OCI-M2 (cell line): Measurements from ENCODE around the gene NFKBIL1.
"Not testable (repeated sequence)": the region's sequence is repeated elsewhere in the genome, so short reads cannot be mapped to it uniquely, and the experiment has no call there.

Source experiments
- DNase-seq: peaks from one replicate; lab custom pipeline; 2025; ENCODE audit not compliant: unreplicated experiment; lab: John Stamatoyannopoulos, UW

Gene NFKBIL1

DNA sequence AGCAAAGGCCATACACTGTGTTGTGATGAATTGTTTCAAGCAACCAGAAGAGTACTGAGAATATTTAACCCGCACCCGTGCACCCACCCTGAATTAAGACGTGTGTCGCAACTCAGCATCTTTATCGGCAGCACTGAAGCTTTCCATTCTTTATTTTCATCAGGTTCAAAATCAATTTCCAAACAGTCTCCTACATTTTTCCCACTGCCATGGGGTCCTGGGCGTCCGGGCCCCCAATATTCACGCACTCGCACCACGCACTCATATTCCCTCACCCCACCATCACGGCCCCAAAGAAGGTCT is 33.0 kb downstream of the NFKBIL1 start:
- no peak for DNase-seq

DNA sequence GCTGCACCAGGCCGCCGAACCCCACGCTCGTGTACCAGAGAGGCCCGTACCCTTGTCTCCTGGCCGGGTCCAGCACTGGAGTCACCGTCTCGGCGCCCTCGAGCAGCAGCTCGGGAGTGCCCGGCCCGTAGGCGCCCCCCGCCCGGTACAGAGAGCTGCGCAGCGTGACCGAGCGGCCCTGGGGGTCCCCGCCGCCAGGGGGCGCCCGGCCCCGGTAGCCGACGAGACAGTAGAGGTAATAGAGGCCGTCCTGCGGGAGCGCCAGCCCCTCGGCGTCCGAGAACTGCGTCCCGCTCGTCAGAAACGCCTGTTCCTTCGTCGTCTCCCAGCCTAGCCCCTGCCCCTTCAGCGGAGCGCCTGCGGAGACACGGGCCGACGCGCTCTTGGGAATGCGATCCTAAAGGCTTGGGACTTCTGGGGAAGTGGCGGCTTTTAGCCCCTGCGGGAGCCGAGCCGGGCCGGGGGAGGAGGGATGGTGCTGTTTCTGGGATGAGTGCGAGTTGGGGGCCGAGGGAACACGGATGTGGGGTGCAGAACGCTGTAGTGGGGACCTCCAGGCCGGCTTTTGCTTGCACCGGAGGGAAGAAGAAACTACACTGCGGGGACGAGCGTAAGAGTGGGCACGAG is 33.5 kb downstream of the NFKBIL1 start:
- peak; percentile 75 for DNase-seq

DNA sequence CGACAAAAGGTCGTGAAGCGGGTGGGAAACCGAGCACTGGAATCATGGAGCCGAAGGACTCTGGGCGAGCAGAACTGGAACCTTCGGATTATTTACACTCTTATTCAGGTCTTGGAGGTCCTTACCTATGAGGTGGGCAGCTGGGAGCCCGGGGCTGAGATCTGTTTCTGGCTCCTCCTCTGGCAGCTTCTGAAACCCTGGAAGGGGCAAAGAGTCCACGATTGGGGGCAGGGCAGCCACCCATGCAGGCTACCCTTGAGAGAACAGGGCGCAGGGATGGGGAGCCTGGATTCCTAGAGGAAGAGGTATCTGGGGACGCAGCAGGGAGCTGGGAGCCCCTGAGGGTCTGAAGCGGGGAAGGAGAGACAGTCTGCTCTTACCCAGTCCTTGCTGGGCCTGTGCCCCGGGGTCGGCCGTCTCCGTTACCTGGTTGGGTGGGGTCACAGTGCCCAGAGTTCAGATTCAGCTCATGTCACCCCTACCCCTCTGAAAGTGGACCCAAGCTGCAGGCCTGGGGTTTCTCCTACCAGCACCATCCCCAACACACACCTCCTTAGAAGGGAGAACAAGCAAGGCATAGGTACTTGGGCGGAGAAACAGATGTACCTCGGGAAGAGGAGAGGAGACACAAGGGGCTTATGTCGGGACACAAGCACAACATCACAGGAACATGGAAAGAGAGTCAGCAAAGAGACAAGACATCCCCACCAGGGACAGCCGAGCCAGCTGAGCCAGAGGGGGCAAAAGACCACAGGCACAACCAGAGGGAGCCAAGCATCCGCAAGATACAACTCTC is 34.2 kb downstream of the NFKBIL1 start:
- DNase-seq: no peak

DNA sequence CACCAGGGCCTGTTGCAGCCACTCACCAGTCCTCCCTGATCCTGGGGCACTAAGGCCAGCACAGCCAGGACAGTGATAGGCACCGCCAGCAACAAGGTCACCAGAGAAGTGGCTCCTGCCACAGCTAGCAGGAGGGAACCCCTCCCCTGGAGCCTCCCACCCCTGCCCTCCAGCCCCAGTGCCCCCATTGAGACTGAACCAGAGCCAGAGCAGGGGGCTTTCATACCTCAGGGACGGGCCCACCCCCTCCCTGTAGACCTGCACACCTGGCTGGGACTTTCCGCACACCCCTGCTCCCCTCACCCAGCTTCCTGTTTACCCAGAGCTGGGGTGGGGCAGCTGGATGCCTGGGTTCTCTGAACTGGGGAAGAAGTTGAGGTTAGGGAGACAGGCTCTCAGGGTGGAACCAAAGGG is 34.8 kb downstream of the NFKBIL1 start, which contains the start of gene LTB:
Gene LTB, minus strand, starts transcription at position 195 of the 414 bp plus-strand sequence. Its CDS starts 7 bp downstream, at position 188.
- DNase-seq: no peak

DNA sequence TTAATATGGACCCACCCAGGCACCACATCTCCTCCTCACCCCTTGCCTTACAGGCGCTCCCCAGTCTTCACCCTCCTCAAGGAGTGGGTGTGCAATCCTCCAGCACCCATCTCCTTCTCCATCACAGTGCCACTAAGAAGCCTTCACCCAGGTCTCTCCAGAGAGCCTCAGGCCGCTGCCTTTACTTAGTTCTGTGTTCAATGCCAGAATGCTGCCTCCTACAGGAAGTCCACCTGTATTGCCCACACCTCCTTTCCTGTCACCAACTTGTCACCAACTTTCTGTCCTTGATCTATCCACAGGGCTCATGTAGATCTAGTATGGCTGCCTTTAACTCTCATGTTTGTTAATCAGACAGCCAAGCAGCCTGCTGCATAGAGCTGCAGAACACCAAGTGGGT is 38.1 kb downstream of the NFKBIL1 start:
- no peak for DNase-seq

DNA sequence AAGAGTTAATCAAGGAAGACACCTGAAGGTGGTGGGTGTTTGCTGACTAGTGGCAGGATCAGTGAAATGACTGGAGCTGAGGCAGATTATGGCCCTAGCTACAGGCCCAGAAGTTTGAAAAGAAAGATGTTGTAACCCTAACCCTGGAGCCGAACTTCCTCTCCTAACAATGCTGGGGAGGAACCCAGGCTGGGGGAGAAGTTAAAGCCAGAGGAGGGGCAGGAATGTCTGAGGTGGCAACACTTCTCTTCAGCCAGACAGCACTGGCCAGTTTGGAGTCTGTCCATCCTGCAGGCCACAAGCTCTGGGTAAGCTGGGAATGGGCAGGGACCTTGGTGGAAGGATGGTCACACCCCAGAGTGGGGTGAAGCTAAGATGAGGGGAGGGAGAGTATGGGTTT is 38.6 kb downstream of the NFKBIL1 start, which contains the start of gene LST1:
Gene LST1, plus strand, starts transcription at position 270 of the 400 bp plus-strand sequence. CDS start 1,023 bp downstream, outside the sequence.
- no peak for DNase-seq

DNA sequence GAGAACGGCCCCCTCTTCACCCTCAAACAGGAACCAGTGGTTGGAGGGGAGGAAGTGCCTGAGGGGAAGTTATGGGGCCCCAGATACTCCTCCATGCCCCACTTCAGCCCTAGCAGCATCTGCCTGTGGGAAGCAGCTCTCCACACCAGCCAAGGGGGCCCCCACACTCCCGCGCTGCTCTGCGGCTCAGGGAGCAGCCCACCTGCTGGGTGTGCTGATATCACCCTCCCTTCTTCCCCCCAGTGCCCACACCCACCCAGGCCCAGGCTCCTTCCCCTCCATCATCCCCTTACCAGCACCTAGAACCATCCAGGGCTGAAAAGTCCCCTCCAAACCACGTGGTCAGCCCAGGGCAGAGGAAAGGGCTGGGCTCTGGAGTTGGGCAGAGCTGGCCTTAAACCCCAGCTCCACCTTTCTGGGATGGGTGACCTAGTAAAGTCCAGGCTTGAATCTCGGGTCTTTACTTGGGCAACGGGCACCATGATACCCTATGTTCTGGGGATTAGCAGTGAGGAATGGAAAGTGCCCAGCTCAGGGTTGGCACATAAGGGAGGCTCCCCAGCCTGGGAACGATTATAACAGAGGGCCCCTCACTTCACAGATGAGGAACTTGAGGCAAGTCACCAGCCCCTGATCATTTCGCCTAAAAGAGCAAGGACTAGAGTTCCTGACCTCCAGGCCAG is 39.3 kb downstream of the NFKBIL1 start:
- no peak for DNase-seq

DNA sequence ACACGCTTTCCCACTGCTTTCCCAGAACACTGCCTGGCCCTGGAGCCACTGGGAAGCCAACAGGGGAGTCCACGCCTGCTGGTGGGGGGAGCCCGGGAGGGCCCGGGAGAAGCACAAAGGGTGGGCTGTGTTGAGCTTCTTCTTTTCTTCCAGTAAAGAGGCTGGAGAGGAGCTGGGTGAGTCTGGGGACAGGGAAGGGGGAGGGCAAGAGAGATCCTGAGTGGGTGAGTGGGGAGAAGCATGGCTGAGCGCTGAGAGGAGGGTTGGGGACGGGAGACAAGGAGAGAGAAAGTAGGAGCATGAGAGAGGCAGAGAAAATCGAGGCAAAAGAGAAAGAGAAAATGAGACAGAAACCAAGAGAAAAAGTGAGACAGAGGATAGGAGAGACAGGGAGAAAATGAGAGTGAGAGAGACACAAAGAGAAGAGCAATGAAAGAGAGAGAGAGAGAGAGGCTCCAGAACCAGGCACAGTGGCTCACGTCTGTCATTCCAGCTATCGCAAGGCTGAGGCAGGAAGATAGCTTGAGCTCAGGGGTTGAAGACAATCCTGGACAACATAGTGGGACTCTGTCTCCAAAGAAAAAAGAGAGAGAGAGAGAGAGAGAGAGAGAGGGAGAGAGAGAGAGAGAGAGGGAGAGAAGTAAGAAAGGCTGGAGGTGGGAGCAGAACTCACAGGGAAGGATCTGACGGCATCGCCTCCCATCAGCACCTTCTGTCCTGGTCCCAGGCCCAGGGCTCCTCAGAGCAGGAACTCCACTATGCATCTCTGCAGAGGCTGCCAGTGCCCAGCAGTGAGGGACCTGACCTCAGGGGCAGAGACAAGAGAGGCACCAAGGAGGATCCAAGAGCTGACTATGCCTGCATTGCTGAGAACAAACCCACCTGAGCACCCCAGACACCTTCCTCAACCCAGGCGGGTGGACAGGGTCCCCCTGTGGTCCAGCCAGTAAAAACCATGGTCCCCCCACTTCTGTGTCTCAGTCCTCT is 40.7 kb downstream of the NFKBIL1 start:
- no peak for DNase-seq

DNA sequence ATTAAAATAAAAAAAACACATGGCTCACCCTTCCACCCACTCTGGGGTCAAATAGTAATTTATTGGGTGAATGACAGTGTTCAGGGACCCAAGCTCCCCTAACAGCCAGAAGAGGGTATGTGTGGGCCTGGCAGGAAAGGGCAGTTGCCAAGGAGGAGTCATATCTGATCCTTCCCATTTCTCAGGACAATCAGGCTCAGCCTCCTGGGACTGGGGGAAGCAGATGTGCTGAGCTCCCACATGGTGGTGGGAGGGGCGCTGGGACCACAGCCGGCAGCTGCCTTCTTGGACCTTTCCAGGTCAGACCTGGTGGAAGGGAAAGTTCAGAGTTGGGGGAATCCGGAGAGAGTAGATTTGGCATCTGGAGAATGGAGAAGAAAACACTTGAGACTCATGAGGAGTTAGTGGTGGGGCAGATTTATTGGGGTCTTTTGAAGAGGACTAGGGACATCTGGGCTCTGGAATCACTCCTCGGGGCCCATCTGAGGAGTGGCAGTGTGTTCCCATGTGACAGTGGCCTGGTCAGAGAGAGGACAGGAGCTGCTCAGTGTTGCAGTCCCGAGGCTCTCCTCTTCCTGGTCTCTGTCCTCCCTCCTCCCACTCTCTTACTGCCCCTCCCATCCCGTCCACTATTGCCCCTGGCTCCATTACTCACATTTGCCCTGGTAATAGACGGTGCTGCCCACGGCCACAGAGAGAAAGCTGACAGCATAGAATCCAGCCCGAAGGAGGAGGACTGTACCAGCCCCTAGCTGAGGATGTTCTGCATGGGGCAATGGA is 41.7 kb downstream of the NFKBIL1 start:
- DNase-seq: no peak

DNA sequence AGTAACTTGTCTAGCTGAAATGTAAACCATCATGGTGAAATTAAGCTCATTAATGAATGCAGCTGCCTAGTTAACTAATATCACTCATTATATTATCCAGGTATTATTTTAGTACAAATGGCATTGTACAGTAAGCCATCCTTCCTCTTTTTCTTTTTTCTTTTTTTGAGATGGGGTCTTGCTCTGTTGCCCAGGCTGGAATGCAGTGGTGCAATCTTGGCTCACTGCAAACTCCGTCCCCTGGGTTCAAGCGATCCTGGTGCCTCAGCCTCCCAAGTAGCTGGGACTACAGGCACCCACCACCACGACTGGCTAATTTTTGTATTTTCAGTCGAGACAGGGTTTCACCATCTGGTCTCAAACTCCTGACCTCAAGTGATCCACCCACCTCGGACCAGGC is 43.3 kb downstream of the NFKBIL1 start:
- not testable (repeated sequence) for DNase-seq

DNA sequence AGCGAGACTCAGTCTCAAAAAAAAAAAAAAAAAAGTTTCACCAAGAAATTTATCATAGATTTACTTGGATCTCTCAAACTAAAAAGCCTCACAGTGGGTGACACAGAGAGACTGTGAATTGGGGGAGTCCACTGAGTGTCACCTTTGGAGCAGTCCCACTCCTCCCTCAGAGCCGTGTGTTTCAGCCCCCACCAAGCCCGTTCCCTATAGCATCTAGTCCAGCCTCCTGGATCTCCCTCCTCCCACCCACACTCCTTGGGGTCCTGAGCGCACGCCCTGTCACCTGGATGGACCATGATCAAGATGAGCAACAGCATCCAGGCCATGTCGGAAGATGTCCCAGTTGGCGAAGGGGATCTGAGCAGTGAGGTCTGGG is 45.0 kb downstream of the NFKBIL1 start:
- no peak for DNase-seq

DNA sequence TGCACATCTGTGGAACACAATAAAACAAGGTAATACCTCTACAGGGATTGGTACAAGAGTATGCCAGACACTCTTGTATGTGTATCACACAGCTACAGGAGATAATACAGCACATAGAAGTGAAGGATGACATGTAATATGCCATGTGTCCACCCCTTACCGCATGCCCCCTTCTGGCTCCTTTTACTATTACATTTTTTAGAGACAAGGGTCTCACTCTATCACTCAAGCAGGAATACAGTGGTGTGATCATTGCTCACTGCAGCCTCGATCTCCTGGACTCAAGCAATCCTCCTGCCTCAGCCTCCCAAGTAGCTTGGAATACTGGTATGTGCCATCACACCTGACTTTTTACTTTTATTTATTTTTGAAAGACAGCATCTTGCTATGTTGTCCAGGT is 49.6 kb downstream of the NFKBIL1 start:
- DNase-seq: no peak

DNA sequence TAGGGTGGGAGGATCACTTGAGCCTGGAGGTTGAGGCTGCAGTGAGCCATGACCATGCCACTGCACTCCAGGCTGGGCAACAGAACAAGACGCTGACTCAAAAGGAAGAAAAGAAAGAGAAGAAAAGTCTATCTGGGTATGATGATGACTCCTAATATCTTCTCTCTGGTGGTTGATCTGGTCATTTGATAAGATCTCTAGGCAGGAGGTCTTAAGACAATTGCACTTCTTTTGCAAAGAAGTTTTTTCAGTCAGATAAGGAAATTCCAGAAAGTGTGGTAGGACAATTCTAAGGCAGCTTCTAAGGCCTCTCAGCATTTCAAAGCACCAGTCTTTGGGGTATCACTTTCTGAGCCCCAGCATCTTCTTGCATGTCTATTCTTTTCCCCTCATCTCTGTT is 59.9 kb downstream of the NFKBIL1 start:
- DNase-seq: no peak
